Ovary (tissue), 3 donors: Measurements from ENCODE around the gene ZNF138.

ENCODE experiments used
- POLR2A ChIP-seq: fragments of 450-650 bp; IDR thresholded peaks from one replicate; pipeline ENCODE4 v1.6.1; 2017; ENCODE audit warnings: antibody characterized with exemption, mild to moderate bottlenecking, moderate library complexity
- TF ChIP-seq, protein P1 (sequence below), 3 donors: fragments of 450-650 bp in 2 of 3; fragments of 200-600 bp in 1 of 3; IDR thresholded peaks; one replicate each; pipeline versions ENCODE4 v1.5.1 to v1.8.0; 2016 to 2022; ENCODE audit warnings: antibody characterized with exemption in 3 of 3, mild to moderate bottlenecking in 1 of 3
- donor health status: DM: no; HTN: no; CAD: no.

DNA sequence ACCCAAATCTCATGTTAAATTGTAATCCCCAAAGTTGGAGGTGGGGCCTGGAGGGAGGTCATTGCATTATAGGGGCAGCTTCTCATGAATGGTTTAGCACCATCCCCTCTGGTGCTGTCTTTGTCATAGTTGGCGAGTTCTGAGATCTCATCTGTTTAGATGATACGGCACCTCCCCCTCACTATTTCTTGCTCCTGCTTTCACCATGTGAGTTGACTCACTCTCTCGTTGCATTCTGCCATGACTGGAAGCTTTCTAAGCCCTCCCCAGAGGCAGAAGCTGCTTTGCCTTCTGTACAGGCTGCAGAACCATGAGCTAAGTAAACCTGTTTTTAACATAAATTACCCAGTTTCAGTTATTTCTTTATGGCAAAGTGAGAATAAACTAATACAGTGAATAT is 18.9 kb upstream of the ZNF138 start:
- no peak for TF ChIP-seq POLR2A
- TF ChIP-seq, protein P1, sequence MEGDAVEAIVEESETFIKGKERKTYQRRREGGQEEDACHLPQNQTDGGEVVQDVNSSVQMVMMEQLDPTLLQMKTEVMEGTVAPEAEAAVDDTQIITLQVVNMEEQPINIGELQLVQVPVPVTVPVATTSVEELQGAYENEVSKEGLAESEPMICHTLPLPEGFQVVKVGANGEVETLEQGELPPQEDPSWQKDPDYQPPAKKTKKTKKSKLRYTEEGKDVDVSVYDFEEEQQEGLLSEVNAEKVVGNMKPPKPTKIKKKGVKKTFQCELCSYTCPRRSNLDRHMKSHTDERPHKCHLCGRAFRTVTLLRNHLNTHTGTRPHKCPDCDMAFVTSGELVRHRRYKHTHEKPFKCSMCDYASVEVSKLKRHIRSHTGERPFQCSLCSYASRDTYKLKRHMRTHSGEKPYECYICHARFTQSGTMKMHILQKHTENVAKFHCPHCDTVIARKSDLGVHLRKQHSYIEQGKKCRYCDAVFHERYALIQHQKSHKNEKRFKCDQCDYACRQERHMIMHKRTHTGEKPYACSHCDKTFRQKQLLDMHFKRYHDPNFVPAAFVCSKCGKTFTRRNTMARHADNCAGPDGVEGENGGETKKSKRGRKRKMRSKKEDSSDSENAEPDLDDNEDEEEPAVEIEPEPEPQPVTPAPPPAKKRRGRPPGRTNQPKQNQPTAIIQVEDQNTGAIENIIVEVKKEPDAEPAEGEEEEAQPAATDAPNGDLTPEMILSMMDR (IDR thresholded peaks at IDR 0.05) = no peak
